Stimulated activated naive CD4-positive, alpha-beta T cell treated with Interleukin-2 at 50 U/mL for 16 hours (primary cell): Measurements from ENCODE around the gene SEC24C.
A peak's percentile ranks its signal among the peaks of the same experiment; 100 is the strongest.
"Not testable (repeated sequence)": the region's sequence is repeated elsewhere in the genome, so short reads cannot be mapped to it uniquely, and the experiment has no call there.

Experiments used
- DNase-seq: peaks from one replicate; lab custom pipeline; 2025; lab: John Stamatoyannopoulos, UW

The SEC24C gene, protein sequence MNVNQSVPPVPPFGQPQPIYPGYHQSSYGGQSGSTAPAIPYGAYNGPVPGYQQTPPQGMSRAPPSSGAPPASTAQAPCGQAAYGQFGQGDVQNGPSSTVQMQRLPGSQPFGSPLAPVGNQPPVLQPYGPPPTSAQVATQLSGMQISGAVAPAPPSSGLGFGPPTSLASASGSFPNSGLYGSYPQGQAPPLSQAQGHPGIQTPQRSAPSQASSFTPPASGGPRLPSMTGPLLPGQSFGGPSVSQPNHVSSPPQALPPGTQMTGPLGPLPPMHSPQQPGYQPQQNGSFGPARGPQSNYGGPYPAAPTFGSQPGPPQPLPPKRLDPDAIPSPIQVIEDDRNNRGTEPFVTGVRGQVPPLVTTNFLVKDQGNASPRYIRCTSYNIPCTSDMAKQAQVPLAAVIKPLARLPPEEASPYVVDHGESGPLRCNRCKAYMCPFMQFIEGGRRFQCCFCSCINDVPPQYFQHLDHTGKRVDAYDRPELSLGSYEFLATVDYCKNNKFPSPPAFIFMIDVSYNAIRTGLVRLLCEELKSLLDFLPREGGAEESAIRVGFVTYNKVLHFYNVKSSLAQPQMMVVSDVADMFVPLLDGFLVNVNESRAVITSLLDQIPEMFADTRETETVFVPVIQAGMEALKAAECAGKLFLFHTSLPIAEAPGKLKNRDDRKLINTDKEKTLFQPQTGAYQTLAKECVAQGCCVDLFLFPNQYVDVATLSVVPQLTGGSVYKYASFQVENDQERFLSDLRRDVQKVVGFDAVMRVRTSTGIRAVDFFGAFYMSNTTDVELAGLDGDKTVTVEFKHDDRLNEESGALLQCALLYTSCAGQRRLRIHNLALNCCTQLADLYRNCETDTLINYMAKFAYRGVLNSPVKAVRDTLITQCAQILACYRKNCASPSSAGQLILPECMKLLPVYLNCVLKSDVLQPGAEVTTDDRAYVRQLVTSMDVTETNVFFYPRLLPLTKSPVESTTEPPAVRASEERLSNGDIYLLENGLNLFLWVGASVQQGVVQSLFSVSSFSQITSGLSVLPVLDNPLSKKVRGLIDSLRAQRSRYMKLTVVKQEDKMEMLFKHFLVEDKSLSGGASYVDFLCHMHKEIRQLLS

DNA sequence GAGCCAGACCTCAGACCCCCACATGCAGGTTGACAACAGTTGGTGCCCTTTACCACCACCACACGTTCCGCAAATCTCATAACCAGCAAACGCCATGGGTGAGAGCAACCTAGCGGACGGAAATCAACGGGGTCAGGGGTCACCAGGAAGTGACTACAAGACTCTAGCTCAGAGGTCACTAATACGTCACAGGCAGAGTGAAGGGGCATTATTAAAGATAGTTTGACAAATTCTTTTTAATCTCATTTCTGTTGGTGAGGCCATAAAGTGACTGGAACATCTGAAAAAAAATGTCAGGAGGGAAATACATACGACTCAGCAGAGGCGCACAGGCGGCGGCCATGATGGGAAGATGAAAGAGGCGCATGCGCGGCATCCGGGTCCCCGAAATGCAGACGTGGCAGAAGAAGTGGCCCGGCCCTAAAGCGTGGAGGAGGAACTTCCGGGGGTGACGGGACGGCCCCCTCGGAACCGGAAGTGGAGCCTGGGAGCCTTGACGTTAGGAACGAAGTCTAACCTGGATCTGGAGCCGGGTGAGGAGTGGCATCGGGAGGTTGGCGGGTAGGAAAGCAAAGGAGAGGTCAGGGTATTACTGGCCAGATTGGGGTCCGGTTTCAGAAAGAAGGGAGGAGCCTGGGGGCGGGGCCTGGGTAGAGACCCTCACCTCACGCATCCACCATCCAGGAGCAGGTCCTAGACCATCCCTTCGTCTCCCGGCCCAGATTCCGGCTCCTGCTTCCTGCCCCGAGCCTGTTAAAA is at the start of gene SEC24C:
Gene SEC24C, plus strand, starts transcription at position 468 of the 759 bp plus-strand sequence. CDS start 2,461 bp downstream, outside the sequence.
- peak; percentile 92 for DNase-seq

DNA sequence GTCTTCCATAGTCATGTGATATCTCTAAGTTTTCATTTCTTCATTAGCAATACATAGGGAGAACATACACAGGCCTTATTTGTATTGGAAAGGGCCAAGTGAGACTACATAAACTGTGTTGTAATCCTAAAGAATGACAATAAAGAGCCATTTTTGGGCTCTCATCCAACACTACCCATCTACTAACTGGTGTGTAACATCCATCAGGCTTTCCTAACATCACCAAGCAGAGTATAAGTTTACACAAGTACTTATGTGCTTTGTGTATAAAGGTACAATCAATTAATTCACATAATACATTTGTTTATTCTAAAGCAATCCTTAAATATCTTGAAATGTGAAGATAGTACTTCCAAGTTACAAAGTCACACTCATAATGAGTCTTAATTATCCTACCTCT is 48.9 kb upstream of the SEC24C start:
- DNase-seq: not testable (repeated sequence)

DNA sequence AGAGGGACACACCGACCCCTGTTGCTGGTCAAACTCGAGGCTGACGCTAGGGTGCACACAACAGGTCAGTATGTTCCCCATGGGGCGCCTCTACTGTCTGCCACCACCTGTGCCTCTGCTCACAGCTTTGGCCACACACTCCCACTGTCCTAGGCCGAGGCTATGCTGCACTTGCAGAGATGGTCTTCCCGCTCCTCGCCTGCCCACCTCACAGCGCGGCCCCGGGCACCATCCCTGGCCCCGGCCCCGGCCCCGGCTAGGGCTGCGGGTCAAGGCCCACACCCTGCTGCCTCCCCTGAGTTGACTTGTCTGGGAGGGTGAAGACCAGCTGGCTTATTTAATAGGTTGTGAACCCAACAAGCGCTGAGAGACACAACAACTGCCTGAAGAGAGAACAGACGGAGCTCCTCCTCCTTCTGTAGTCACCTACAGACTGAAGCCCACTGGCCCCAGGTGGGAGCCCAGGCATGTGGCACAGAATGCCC is 46.5 kb upstream of the SEC24C start, which contains the start of gene AGAP5:
Gene AGAP5, minus strand, starts transcription at position 435 of the 485 bp plus-strand sequence. Its CDS starts 354 bp downstream, at position 81.
- DNase-seq: not testable (repeated sequence)

DNA sequence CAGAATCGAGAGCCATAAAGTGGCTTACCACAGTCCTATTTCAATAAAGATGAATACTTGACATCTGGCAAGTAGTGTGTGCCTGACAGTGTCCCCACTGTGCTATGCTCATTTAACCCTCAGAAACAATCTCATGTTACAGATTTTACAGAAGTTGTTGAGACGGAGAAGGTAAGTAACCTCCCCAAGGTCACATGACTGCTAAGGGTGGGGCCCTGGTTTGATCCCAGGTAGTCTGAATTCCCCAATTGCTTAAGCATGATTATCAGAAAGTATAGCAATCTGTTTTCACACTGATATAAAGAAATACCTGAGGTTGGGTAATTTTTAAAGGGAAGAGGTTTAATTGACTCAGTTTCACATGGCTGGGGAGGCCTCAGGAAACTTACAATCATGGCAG is 45.4 kb upstream of the SEC24C start:
- not testable (repeated sequence) for DNase-seq

- DNase-seq: not testable (repeated sequence)
Observed at GRCh38 chr10:73703924-73704323, 40.2 kb upstream of the SEC24C start.

DNA sequence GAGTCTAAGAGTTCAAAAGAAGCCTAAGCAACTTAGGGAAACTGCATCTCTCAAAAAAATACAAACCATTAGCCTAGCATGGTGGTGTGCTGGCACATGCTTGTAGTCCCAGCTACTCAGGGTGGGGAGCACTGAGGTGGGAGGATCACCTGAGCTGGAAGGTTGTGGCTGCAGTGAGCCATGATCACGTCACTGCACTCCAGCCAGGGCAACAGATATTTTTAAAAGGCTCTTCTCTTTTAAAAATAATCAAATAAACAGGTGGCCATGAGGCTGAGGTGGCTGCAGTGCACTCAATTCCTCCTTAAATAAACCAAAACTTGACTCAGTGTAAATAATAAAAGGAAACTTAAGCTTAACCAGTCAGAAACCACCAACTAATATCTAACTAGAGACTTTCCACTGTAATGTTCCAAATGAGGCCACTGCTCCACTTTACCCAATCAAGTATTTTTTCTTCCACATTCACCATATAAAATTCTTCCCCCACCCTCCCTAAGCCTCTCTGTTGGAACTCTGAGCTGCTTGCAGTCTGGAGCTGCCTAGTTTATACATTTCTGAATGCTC is 38.6 kb upstream of the SEC24C start:
- not testable (repeated sequence) for DNase-seq

DNA sequence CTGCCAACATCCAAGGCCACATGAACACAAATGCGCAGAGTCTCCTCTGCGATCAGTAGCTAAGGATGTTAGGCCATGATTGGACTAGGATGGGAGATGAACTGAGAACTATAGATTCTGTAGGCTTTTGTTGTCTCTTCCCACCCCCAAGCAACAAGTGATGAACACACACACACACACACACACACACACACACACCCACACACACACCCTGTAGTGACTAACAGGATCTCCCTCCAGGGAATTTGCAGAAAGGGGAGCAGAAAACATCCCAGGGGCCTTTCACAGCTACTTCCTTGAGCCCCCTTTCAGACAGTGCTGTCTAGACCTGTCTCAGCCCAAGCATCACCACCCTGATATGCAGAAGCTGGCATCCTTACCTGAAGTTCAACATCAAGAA is 37.7 kb upstream of the SEC24C start:
- not testable (repeated sequence) for DNase-seq

GRCh38 chr10:73707628-73708027 is 36.5 kb upstream of the SEC24C start:
- not testable (repeated sequence) for DNase-seq

DNA sequence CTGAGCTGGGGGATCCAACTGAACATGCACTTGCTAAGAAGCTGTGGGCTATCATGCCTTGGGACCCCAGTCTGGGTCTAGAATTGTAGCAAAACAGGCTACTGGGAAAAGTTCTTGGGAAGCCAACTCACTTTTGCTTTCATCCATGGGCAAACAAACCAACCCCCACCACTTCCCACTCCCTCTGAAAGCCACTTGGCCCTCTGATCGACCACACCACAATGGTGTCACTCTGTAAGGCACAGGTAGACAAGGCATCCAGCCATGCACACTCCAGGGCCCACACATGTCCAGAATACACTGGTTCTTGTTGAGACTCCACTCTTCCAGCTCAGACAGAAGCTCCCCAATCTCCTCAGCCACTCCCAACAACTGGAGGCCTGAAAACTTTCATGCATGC is 36.0 kb upstream of the SEC24C start:
- DNase-seq: not testable (repeated sequence)

GRCh38 chr10:73711683-73712082 is 32.5 kb upstream of the SEC24C start:
- DNase-seq: not testable (repeated sequence)

- not testable (repeated sequence) for DNase-seq
Observed at GRCh38 chr10:73713912-73714311, 30.3 kb upstream of the SEC24C start.

DNA sequence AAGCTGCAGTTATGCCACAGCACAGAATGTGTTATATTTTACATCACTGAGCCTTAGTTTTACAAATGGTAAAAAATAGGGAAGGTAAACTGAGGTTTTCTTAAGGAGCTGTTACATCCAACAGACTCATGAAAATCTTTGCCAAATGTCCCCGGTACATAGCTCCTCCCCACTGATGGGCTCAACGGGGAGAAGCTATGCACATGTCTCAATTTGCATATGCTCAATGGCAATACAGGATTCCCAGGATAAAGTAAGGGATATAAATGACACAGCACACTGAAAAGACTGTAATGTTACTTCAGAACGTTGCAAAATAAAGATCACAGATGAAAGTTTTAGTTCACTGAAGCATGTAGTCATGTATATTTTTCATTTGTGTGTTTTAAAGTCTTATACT is 29.7 kb upstream of the SEC24C start:
- not testable (repeated sequence) for DNase-seq

DNA sequence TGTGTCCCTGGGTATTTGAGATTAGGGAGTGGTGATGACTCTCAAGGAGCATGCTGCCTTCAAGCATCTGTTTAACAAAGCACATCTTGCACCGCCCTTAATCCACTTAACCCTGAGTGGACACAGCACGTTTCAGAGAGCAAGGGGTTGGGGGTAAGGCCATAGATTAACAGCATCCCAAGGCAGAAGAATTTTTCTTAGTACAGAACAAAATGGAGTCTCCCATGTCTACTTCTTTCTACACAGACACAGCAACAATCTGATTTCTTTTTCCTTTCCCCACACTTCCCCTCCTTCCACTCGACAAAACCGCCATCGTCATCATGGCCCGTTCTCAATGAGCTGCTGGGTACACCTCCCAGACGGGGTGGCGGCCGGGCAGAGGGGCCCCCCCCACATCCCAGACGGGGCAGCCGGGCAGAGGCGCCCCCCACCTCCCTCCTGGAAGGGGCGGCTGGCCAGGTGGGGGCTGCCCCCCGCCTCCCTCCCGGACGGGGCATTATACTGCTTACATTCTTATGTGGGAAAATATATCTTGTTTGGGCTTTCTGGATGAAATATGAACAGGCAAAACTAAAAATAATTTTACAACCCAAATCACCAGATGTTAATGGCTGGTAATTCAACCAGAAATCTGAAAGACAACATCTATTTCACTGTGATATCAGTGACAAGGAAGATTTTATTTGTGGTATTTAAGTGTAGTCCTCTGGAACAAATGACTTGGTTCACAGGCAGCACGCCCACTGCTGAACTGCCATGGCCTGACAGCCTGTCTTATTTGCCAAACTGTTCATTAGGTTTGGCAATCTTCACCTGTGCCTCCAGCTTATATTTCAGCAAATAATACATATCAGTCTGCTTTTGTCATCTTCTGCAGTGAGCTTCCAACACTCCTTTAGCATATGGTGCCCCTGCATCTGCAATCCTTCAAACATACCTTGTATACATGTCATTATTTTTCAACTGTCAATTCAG is 28.7 kb upstream of the SEC24C start:
- not testable (repeated sequence) for DNase-seq

GRCh38 chr10:73716251-73716650 is 27.9 kb upstream of the SEC24C start:
- no peak for DNase-seq

DNA sequence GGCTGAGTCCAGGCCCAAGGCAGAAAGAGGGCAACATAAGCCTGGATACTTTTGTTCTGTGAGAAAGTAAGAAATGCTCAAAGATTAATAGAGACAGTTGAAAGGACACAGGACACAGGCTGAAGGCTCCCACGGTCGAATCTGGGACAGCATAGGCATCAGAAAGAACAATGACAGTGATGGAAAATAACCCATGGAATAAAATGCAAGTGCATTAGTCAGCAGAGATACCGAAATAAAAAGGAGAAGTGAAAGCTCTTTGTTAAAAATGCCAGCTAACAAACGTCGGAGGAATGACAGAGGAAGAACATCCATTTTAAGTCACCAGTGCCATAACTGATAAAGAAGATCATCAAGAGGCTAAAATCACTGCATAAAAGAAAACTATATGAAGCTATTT is 26.6 kb upstream of the SEC24C start:
- DNase-seq: no peak

DNA sequence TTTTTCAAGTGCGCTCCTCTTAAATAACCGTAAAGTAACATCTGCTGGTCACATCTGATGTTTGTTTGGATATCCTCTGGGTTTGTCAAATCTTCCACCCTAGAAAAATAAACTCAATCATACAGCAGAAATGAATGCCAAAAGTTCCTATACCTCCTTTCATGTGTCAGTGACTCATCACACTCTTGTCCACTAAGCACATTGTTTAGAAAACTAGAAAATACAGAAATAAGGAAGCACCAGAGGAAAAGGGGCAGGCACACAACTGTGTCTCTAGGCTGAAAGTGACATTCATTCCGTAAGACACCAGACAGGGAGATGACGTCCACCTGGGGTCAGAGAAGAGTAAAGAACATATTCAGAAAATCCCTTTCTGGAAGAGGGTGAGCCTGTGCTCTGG is 23.6 kb upstream of the SEC24C start:
- not testable (repeated sequence) for DNase-seq

GRCh38 chr10:73723516-73723915 is 20.7 kb upstream of the SEC24C start:
- no peak for DNase-seq

DNA sequence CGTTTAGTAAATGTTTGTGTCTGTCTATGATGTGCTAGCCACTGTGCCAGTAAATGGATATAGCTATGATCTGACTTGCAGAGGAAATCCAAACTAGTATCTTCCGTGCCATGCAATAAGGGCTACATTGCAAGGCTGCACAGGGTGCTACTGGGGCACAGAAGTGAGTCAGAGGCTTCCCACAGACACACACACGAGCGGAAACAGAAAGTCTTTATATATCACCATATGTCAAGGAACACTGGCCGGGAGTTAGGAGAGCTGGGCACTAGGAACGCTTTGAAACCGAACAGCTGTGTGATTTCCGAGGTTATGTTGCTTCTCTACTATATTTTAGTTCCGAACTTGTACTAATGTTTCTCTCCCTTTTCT is 14.4 kb upstream of the SEC24C start:
- DNase-seq: peak; percentile 39

DNA sequence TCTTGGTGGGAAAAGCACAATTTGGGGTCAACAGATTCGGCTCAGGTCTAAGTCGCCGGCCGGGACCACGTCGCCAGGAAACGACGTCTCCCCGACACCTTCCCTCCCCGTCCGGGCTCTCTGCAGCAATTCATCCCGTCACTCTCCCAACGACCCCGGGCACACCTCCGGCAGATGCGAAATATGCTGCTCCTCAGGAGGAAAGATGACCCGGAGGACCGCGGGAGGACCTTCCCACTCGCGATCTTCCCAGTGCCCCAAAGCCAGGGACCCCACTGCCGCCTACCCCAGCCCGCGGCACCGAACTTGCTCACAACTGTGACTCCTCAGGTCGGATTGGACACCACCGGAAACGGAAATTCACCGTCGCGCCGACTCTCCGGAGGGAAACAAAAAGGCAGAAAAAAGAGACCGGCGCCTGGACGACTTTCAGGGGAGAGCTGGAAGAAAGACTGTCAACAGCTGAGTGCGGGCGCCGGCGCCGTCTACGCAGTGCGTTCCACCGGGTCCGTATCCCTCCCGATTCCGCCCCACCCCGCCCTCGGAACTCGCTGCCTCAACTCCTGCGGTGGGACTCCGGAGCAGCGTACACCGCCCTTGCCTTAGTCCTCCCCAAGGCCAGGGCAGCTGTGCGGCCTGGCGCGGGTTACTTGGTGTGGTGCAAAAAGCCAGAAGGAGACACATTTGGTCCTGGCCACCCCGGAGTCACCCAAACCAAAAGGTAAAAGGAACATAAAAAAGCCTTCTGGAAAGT is 13.8 kb upstream of the SEC24C start:
- DNase-seq: peak; percentile 87
